GM23338 (cell line): Measurements from ENCODE around the gene GPR39. TPM values are rescaled to one million over a fixed set of nuclear protein-coding genes. Genes with fewer than 3 reads are reported as not detected.

Experiments used
- ATAC-seq: fragments of 200-7000 bp; cut with Tn5 transposase; 3 replicates; pipeline ENCODE4 v1.9.1; 2020
- DNase-seq: peaks from one replicate; pipeline ENCODE4 v3.0.0-alpha.2; 2015; ENCODE audit warnings: low spot score
- H2AFZ ChIP-seq: fragments of 200-600 bp; sonication (generic); 2 replicates; pipeline ENCODE4 v1.8.0; 2016; ENCODE audit warnings: antibody characterized with exemption, mild to moderate bottlenecking, moderate library complexity
- H3F3A ChIP-seq: fragments of 200-600 bp; sonication (generic); replicated peaks from 2 replicates; pipeline ENCODE4 v1.8.0; 2017; ENCODE audit warnings: antibody characterized with exemption, mixed run types, low read depth
- H3K27ac ChIP-seq: fragments of 200-600 bp; sonication (generic); 2 replicates; pipeline ENCODE4 v1.6.1; 2016; ENCODE audit warnings: low read depth
- H3K27me3 ChIP-seq: fragments of 200-600 bp; sonication (generic); 2 replicates; pipeline ENCODE4 v1.8.0; 2016; ENCODE audit warnings: mild to moderate bottlenecking, mixed run types, moderate library complexity; ENCODE audit not compliant: insufficient read depth
- H3K36me3 ChIP-seq: fragments of 200-600 bp; sonication (generic); 2 replicates; pipeline ENCODE4 v1.8.0; 2016; ENCODE audit warnings: mild to moderate bottlenecking; ENCODE audit not compliant: insufficient read depth
- H3K4me1 ChIP-seq: fragments of 200-600 bp; sonication (generic); 2 replicates; pipeline ENCODE4 v1.8.0; 2016; ENCODE audit warnings: mild to moderate bottlenecking, moderate library complexity; ENCODE audit not compliant: insufficient read depth
- H3K4me2 ChIP-seq: fragments of 200-600 bp; sonication (generic); 2 replicates; pipeline ENCODE4 v1.7.1; 2017; ENCODE audit warnings: mixed run types
- H3K4me3 ChIP-seq: fragments of 200-600 bp; sonication (generic); 2 replicates; pipeline ENCODE4 v1.6.1; 2016; ENCODE audit warnings: mixed run types
- H3K79me2 ChIP-seq: fragments of 200-600 bp; sonication (generic); replicated peaks from 2 replicates; pipeline ENCODE4 v1.8.0; 2017; ENCODE audit warnings: mild to moderate bottlenecking; ENCODE audit not compliant: insufficient read depth
- H3K9me2 ChIP-seq: fragments of 200-600 bp; sonication (generic); 2 replicates; pipeline ENCODE4 v1.8.0; 2017; ENCODE audit not compliant: insufficient read depth
- H4K20me1 ChIP-seq: fragments of 200-600 bp; sonication (generic); replicated peaks from 2 replicates; pipeline ENCODE4 v1.8.0; 2017; ENCODE audit warnings: mild to moderate bottlenecking; ENCODE audit not compliant: insufficient read depth
- H3K27ac Mint-ChIP-seq: 2 replicates; pipeline ENCODE4 v1.8.0; 2020; ENCODE audit warnings: inconsistent platforms, mild to moderate bottlenecking, moderate library complexity, mixed read lengths
- H3K27me3 Mint-ChIP-seq: 3 replicates; pipeline ENCODE4 v1.8.0; 2022; ENCODE audit warnings: low read depth, mild to moderate bottlenecking, moderate library complexity, mixed read lengths, inconsistent platforms; ENCODE audit not compliant: insufficient read depth, poor library complexity
- H3K36me3 Mint-ChIP-seq: 3 replicates; pipeline ENCODE4 v1.8.0; 2021; ENCODE audit warnings: low read depth, mild to moderate bottlenecking, inconsistent platforms, moderate library complexity, mixed read lengths
- H3K4me1 Mint-ChIP-seq: 3 replicates; pipeline ENCODE4 v1.8.0; 2020; ENCODE audit warnings: mild to moderate bottlenecking, inconsistent platforms, mixed read lengths
- H3K4me3 Mint-ChIP-seq: 3 replicates; pipeline ENCODE4 v1.8.0; 2021; ENCODE audit warnings: moderate library complexity, mild to moderate bottlenecking, inconsistent platforms, mixed read lengths
- H3K9me3 Mint-ChIP-seq: 3 replicates; pipeline ENCODE4 v1.8.0; 2020; ENCODE audit warnings: moderate library complexity, mild to moderate bottlenecking, inconsistent platforms, mixed read lengths
- CREB1 ChIP-seq: fragments of 250-450 bp; sonication (Bioruptor Pico); IDR thresholded peaks from 2 replicates; pipeline ENCODE4 v1.5.0; 2020; ENCODE audit warnings: low read depth, mild to moderate bottlenecking, moderate library complexity
- CTCF ChIP-seq, 2 experiments: fragments of 200-600 bp in 1 of 2; sonication (generic) in 1 of 2; conservative IDR thresholded peaks; 2 replicates each; pipeline versions ENCODE4 v1.5.1 to v1.6.1; 2016 to 2017; ENCODE audit warnings: antibody characterized with exemption in 2 of 2, low read depth in 2 of 2, mild to moderate bottlenecking in 2 of 2, moderate library complexity in 1 of 2
- EZH2 ChIP-seq: fragments of 200-600 bp; sonication (generic); IDR thresholded peaks from one replicate; pipeline ENCODE4 v1.8.0; 2017; ENCODE audit warnings: antibody characterized with exemption, mild to moderate bottlenecking, low read depth; ENCODE audit not compliant: unreplicated experiment
- EZH2phosphoT487 ChIP-seq: fragments of 200-600 bp; sonication (generic); IDR thresholded peaks from one replicate; pipeline ENCODE4 v1.8.1; 2018; ENCODE audit warnings: antibody characterized with exemption; ENCODE audit not compliant: unreplicated experiment
- JUNB ChIP-seq: IDR thresholded peaks from one replicate; pipeline ENCODE4 v1.6.1; 2016; ENCODE audit warnings: antibody characterized with exemption; ENCODE audit not compliant: unreplicated experiment
- NANOG ChIP-seq: IDR thresholded peaks from 2 replicates; pipeline ENCODE4 v1.6.1; 2016; ENCODE audit warnings: antibody characterized with exemption, borderline replicate concordance
- POLR2AphosphoS5 ChIP-seq: IDR thresholded peaks from 2 replicates; pipeline ENCODE4 v1.6.1; 2016; ENCODE audit warnings: antibody characterized with exemption, low read depth
- STAT1 ChIP-seq: IDR thresholded peaks from one replicate; pipeline ENCODE4 v1.6.1; 2016; ENCODE audit warnings: antibody characterized with exemption; ENCODE audit not compliant: unreplicated experiment
- ZNF114 ChIP-seq: fragments of 250-450 bp; sonication (Bioruptor Pico); IDR thresholded peaks from 2 replicates; pipeline ENCODE4 v1.5.0; 2020; ENCODE audit warnings: mild to moderate bottlenecking, moderate library complexity
- ZNF331 ChIP-seq: fragments of 250-450 bp; sonication (Bioruptor Pico); IDR thresholded peaks from 2 replicates; pipeline ENCODE4 v1.5.0; 2020; ENCODE audit warnings: low read depth, mild to moderate bottlenecking, moderate library complexity
- polyA plus RNA-seq: library from polyadenylated mRNA; unstranded; fragments of >200 nt; fragmentation: Nextera tagmentation; extraction: Ambion mirVana; gene quantifications from 2 replicates; pipeline ENCODE4 v1.2.1, GENCODE V29; 2016
- total RNA-seq: library from RNA; depleted of rRNA; stranded (reverse); fragments of >200 nt; shearing (Covaris generic); gene quantifications from 2 replicates; pipeline ENCODE4 v1.2.3, GENCODE V29; 2014
- TF ChIP-seq, protein P1 (sequence below): IDR thresholded peaks from one replicate; pipeline ENCODE4 v1.6.1; 2018; ENCODE audit warnings: antibody characterized with exemption; ENCODE audit not compliant: unreplicated experiment
- TF ChIP-seq, protein P2 (sequence below): IDR thresholded peaks from 2 replicates; pipeline ENCODE4 v1.6.1; 2016; ENCODE audit warnings: antibody characterized with exemption
- TF ChIP-seq, protein P3 (sequence below): fragments of 250-450 bp; sonication (Bioruptor Pico); IDR thresholded peaks from 2 replicates; pipeline ENCODE4 v1.5.0; 2020; ENCODE audit warnings: mild to moderate bottlenecking, moderate library complexity

GPR39 gene
- total and polyA plus RNA-seq, 2 experiments from 2014 or later, result 0.55 to 1.9 TPM

DNA sequence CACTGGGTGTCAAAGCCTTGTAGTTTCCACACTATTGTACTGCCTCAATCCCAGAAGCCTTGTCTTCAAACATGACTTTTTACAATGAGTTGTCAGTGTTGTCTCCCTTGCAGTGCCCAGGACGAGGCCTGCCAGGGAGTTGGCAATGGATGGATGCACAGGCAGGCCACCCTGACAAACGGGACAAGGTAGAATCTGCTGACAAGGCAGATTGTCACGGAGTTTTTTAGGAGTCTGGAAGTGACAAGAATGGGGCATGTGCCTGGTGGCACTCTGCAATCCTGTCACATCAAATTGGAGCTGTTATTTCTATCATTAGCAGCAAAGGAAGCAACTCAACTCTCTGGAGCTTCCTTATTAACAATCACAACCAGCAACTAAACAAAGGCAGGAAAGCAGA, 25.2 kb upstream of the GPR39 start:
- peak overlapping the region; percentile 4; the same call in 1 of the 2 replicates for H2AFZ ChIP-seq
- H3K4me2 ChIP-seq, result no peak overlapping the region
- H3K9me2 ChIP-seq, result no peaks in the 10 kb centered on the region
- Mint-ChIP-seq H3K4me1 (peaks cover 17% of the 10 kb centered on the region), H3K36me3 (no peaks in the 10 kb centered on the region; the same call in 2 of the 3 replicates), H3K27ac (no peak overlapping the region), H3K4me3 (no peak overlapping the region), H3K27me3 (peaks cover 3% of the 10 kb centered on the region), H3K9me3 (peaks cover 8% of the 10 kb centered on the region; the same call in 2 of the 3 replicates)
- DNase-seq (no peak), ATAC-seq (no peak)
- H3F3A ChIP-seq, result no peaks in the 10 kb centered on the region
- TF ChIP-seq POLR2AphosphoS5 (no peak), ZNF114 (CRISPR knock-in tag) (no peak), CTCF (conservative IDR thresholded peaks at IDR 0.05; ENCODE audit: low read depth in 2 of 2) (no peak), STAT1 (no peak), EZH2phosphoT487 (no peak), EZH2 (no peak), CREB1 (CRISPR knock-in tag) (no peak), JUNB (no peak), ZNF331 (CRISPR knock-in tag) (no peak), NANOG (no peak)
- TF ChIP-seq, protein P1, sequence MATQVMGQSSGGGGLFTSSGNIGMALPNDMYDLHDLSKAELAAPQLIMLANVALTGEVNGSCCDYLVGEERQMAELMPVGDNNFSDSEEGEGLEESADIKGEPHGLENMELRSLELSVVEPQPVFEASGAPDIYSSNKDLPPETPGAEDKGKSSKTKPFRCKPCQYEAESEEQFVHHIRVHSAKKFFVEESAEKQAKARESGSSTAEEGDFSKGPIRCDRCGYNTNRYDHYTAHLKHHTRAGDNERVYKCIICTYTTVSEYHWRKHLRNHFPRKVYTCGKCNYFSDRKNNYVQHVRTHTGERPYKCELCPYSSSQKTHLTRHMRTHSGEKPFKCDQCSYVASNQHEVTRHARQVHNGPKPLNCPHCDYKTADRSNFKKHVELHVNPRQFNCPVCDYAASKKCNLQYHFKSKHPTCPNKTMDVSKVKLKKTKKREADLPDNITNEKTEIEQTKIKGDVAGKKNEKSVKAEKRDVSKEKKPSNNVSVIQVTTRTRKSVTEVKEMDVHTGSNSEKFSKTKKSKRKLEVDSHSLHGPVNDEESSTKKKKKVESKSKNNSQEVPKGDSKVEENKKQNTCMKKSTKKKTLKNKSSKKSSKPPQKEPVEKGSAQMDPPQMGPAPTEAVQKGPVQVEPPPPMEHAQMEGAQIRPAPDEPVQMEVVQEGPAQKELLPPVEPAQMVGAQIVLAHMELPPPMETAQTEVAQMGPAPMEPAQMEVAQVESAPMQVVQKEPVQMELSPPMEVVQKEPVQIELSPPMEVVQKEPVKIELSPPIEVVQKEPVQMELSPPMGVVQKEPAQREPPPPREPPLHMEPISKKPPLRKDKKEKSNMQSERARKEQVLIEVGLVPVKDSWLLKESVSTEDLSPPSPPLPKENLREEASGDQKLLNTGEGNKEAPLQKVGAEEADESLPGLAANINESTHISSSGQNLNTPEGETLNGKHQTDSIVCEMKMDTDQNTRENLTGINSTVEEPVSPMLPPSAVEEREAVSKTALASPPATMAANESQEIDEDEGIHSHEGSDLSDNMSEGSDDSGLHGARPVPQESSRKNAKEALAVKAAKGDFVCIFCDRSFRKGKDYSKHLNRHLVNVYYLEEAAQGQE, result no peak
- TF ChIP-seq, protein P2, sequence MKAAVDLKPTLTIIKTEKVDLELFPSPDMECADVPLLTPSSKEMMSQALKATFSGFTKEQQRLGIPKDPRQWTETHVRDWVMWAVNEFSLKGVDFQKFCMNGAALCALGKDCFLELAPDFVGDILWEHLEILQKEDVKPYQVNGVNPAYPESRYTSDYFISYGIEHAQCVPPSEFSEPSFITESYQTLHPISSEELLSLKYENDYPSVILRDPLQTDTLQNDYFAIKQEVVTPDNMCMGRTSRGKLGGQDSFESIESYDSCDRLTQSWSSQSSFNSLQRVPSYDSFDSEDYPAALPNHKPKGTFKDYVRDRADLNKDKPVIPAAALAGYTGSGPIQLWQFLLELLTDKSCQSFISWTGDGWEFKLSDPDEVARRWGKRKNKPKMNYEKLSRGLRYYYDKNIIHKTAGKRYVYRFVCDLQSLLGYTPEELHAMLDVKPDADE, result no peak
- TF ChIP-seq, protein P3, sequence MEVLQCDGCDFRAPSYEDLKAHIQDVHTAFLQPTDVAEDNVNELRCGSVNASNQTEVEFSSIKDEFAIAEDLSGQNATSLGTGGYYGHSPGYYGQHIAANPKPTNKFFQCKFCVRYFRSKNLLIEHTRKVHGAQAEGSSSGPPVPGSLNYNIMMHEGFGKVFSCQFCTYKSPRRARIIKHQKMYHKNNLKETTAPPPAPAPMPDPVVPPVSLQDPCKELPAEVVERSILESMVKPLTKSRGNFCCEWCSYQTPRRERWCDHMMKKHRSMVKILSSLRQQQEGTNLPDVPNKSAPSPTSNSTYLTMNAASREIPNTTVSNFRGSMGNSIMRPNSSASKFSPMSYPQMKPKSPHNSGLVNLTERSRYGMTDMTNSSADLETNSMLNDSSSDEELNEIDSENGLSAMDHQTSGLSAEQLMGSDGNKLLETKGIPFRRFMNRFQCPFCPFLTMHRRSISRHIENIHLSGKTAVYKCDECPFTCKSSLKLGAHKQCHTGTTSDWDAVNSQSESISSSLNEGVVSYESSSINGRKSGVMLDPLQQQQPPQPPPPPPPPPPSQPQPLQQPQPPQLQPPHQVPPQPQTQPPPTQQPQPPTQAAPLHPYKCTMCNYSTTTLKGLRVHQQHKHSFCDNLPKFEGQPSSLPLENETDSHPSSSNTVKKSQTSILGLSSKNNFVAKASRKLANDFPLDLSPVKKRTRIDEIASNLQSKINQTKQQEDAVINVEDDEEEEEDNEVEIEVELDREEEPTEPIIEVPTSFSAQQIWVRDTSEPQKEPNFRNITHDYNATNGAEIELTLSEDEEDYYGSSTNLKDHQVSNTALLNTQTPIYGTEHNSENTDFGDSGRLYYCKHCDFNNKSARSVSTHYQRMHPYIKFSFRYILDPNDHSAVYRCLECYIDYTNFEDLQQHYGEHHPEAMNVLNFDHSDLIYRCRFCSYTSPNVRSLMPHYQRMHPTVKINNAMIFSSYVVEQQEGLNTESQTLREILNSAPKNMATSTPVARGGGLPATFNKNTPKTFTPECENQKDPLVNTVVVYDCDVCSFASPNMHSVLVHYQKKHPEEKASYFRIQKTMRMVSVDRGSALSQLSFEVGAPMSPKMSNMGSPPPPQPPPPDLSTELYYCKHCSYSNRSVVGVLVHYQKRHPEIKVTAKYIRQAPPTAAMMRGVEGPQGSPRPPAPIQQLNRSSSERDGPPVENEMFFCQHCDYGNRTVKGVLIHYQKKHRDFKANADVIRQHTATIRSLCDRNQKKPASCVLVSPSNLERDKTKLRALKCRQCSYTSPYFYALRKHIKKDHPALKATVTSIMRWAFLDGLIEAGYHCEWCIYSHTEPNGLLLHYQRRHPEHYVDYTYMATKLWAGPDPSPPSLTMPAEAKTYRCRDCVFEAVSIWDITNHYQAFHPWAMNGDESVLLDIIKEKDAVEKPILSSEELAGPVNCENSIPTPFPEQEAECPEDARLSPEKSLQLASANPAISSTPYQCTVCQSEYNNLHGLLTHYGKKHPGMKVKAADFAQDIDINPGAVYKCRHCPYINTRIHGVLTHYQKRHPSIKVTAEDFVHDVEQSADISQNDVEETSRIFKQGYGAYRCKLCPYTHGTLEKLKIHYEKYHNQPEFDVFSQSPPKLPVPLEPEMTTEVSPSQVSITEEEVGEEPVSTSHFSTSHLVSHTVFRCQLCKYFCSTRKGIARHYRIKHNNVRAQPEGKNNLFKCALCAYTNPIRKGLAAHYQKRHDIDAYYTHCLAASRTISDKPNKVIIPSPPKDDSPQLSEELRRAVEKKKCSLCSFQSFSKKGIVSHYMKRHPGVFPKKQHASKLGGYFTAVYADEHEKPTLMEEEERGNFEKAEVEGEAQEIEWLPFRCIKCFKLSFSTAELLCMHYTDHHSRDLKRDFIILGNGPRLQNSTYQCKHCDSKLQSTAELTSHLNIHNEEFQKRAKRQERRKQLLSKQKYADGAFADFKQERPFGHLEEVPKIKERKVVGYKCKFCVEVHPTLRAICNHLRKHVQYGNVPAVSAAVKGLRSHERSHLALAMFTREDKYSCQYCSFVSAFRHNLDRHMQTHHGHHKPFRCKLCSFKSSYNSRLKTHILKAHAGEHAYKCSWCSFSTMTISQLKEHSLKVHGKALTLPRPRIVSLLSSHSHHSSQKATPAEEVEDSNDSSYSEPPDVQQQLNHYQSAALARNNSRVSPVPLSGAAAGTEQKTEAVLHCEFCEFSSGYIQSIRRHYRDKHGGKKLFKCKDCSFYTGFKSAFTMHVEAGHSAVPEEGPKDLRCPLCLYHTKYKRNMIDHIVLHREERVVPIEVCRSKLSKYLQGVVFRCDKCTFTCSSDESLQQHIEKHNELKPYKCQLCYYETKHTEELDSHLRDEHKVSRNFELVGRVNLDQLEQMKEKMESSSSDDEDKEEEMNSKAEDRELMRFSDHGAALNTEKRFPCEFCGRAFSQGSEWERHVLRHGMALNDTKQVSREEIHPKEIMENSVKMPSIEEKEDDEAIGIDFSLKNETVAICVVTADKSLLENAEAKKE (CRISPR knock-in tag), result no peak
- no peak overlapping the region for H3K27ac ChIP-seq
- no peaks in the 10 kb centered on the region for H4K20me1 ChIP-seq
- peaks cover 11% of the 10 kb centered on the region; the same call in 1 of the 2 replicates for H3K4me1 ChIP-seq
- H3K4me3 ChIP-seq, result no peak overlapping the region
- H3K79me2 ChIP-seq, result no peaks in the 10 kb centered on the region
- no peaks in the 10 kb centered on the region for H3K27me3 ChIP-seq
- no peaks in the 10 kb centered on the region for H3K36me3 ChIP-seq
